Colonic mucosa (tissue), 4 donors: ENCODE results near the gene PPP1R37. TPM values are rescaled to one million over a fixed set of nuclear protein-coding genes. Genes with fewer than 3 reads are reported as not detected.

Experiments
- DNase-seq: peaks from one replicate; pipeline ENCODE4 v3.0.0-alpha.2; 2020
- H3K27ac ChIP-seq: fragments of 200-600 bp; one replicate; pipeline ENCODE4 v1.8.0; 2021
- H3K27me3 ChIP-seq: fragments of 200-600 bp; one replicate; pipeline ENCODE4 v1.8.0; 2021
- H3K36me3 ChIP-seq: fragments of 200-600 bp; one replicate; pipeline ENCODE4 v1.8.0; 2021
- H3K4me1 ChIP-seq: fragments of 200-600 bp; one replicate; pipeline ENCODE4 v1.8.0; 2021; ENCODE audit warnings: mild to moderate bottlenecking
- H3K4me3 ChIP-seq: fragments of 200-600 bp; one replicate; pipeline ENCODE4 v1.8.0; 2021
- H3K9ac ChIP-seq, 2 donors: one replicate each; pipeline ENCODE4 v1.7.0; 2013; ENCODE audit warnings: control low read depth in 2 of 2, low read depth in 2 of 2, low read length in 2 of 2
- H3K9me3 ChIP-seq: fragments of 200-600 bp; one replicate; pipeline ENCODE4 v1.8.0; 2021
- CTCF ChIP-seq: fragments of 200-600 bp; IDR thresholded peaks from one replicate; pipeline ENCODE4 v1.8.0; 2022; ENCODE audit warnings: antibody characterized with exemption, mild to moderate bottlenecking
- intact Hi-C: fragments of 100-400 bp; cut with DNase I; formaldehyde crosslinking; loops from one replicate; pipeline ENCODE4 v1.14.1; 2022
- total RNA-seq, 2 donors: library from RNA; stranded (reverse); fragmentation: NEBNext Ultra II Directional in 1 of 2; extraction: Animal tissue kit (Norgen Biotek cat#: 25700) in 1 of 2; gene quantifications; one replicate each; pipeline ENCODE4 v1.2.1, GENCODE V29; 2021
- donor health status: healthy.
- donor health status: DM: no; HTN: no; CAD: no.
- donor health status: DM: no; HTN: no; CAD: no.

Gene PPP1R37
- total RNA-seq, 2 donors from 2014 or later: 28.2 to 46.9 TPM

DNA sequence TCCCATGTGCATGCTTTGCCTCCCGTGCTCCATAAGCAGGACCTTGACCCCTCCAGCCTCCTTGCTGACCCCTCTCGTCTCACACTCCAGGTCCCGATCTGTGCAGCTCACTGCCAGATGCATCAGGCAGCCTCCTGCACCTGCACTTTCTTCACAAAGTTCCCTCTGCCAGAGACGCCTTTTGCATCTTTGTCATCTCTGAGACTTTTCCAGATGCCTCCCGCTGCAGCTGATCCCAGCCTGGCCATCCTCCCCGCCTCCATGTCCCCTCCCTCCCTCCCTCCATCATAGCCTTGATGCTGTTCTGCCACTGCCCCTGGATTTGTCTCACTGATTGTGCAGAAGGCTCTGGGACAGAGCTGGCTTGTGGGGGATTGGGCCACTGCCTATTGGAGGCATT, 29.9 kb downstream of the PPP1R37 start:
- H3K36me3 ChIP-seq: no peaks in the 10 kb centered on the region
- H3K27ac ChIP-seq: no peak overlapping the region
- H3K9me3 ChIP-seq: no peaks in the 10 kb centered on the region
- intact Hi-C loops: no loop called here
- no peak overlapping the region for H3K4me3 ChIP-seq
- H3K27me3 ChIP-seq: no peaks in the 10 kb centered on the region
- H3K4me1 ChIP-seq: peaks cover 8% of the 10 kb centered on the region
- no peak for DNase-seq
- H3K9ac ChIP-seq: no peak overlapping the region
- TF ChIP-seq CTCF: no peak

- no peaks in the 10 kb centered on the region for H3K9me3 ChIP-seq
- DNase-seq: no peak
- H3K36me3 ChIP-seq: no peaks in the 10 kb centered on the region
- intact Hi-C loops: no loop called here
- TF ChIP-seq CTCF: no peak
- peaks cover 7% of the 10 kb centered on the region for H3K4me1 ChIP-seq
- no peak overlapping the region for H3K9ac ChIP-seq
- H3K27ac ChIP-seq: no peak overlapping the region
- H3K4me3 ChIP-seq: no peak overlapping the region
- no peaks in the 10 kb centered on the region for H3K27me3 ChIP-seq
Measured at GRCh38 chr19:45123440-45123850, 30.5 kb downstream of the PPP1R37 start.

DNA sequence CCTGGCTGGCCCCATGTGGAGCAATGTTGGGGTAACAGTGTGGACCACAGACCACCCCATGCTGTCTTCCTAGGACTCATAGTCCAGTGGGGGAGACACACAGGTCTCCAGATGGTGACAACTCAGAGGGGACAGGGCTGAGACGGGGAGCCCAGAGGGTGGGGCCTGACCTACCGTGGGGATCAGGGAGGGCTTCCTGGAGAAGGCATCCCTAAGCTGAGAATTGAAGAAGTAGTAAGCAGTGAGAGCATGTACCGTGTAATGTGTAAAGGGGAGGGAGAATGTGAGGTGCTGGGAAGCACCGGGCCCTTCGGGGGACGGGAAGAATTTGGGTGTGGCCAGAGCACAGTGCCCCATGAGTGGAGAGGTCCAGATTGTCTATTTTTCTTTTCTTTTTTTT, 31.0 kb downstream of the PPP1R37 start:
- H3K36me3 ChIP-seq: no peaks in the 10 kb centered on the region
- intact Hi-C loops: no loop called here
- H3K9ac ChIP-seq: no peak overlapping the region

DNA sequence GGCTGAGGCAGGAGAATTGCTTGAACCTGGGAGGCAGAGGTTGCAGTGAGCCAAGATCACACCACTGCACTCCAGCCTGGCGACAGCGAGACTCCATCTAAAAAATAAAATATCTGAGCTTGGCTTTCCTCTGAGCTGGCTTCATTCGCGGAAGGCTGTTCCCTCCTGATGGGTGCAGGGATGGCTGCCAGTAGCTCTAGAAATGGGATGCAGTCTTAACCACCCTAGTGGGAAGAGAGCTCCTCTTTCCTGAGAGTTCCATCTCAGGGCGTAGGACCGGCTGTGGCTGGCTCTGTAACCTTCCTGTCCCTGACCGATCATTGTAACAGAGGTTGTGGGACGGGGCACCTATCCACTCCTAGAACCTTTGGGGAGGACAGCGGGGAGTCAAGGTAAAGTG, 32.4 kb downstream of the PPP1R37 start:
- H3K9ac ChIP-seq: no peak overlapping the region
- no peak overlapping the region for H3K4me3 ChIP-seq
- intact Hi-C loops: no loop called here
- no peak for DNase-seq
- H3K4me1 ChIP-seq: no peaks in the 10 kb centered on the region
- TF ChIP-seq CTCF: no peak
- no peaks in the 10 kb centered on the region for H3K36me3 ChIP-seq
- H3K27ac ChIP-seq: no peak overlapping the region
- H3K27me3 ChIP-seq: no peaks in the 10 kb centered on the region
- no peaks in the 10 kb centered on the region for H3K9me3 ChIP-seq

More for the DNA sequence above, 31.0 kb downstream of the PPP1R37 start:
- no peak for DNase-seq
- Histone ChIP-seq H3K9me3 (no peaks in the 10 kb centered on the region), H3K27ac (no peak overlapping the region), H3K4me1 (peaks cover 3% of the 10 kb centered on the region), H3K27me3 (no peaks in the 10 kb centered on the region), H3K4me3 (no peak overlapping the region)
- no peak for TF ChIP-seq CTCF

GRCh38 chr19:45125975-45126493, 33.1 kb downstream of the PPP1R37 start:
- Histone ChIP-seq H3K36me3 (no peaks in the 10 kb centered on the region), H3K9me3 (no peaks in the 10 kb centered on the region), H3K27me3 (no peaks in the 10 kb centered on the region), H3K4me3 (no peak overlapping the region), H3K27ac (no peak overlapping the region), H3K4me1 (no peaks in the 10 kb centered on the region), H3K9ac (no peak overlapping the region)
- intact Hi-C loops: no loop called here
- peak; percentile 78 for TF ChIP-seq CTCF
- peak; percentile 84 for DNase-seq
